Mononuclear cell (primary cell): ENCODE results near the gene SWAP70. TPM values are rescaled to one million over a fixed set of nuclear protein-coding genes. Genes with fewer than 3 reads are reported as not detected.

Source experiments
- H3K27me3 ChIP-seq: 2 replicates; pipeline ENCODE4 v1.6.0; 2011; ENCODE audit warnings: low read length, control low read depth; ENCODE audit not compliant: insufficient read depth
- H3K4me1 ChIP-seq: 2 replicates; pipeline ENCODE4 v1.5.1; 2011; ENCODE audit warnings: mild to moderate bottlenecking, low read length, control low read depth; ENCODE audit not compliant: insufficient read depth
- H3K4me3 ChIP-seq: 2 replicates; pipeline ENCODE4 v1.5.1; 2011; ENCODE audit warnings: mild to moderate bottlenecking, low read length, moderate library complexity
- H3K9me3 ChIP-seq: 2 replicates; pipeline ENCODE4 v1.5.1; 2011; ENCODE audit warnings: low read depth, mild to moderate bottlenecking, control low read depth, low read length
- total RNA-seq: library from RNA; depleted of rRNA; stranded (reverse); fragments of >200 nt; gene quantifications from one replicate; pipeline ENCODE4 v1.2.3, GENCODE V29; 2012

The SWAP70 gene
- total RNA-seq, 1 donor, result 30.3 TPM

DNA sequence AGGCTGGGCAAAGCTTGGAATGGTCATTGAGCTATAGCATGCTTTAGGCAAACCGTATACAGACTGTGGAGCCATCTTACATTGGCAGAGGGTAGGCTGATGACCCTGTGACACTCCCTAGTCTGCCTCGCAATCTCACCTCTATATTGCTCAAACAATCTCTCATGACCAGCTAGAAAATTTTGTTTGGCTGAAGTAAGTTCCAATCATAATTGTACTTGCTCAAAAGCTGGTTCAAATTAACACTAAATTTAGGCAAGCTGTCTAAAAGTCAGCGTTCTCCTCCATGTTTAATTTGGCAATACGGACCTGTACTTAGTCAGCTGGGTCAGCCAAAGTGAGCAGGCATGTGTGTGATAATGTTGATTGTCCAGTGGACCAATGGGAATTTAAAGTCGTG is 133.0 kb downstream of the SWAP70 start:
- H3K4me1 ChIP-seq, result no peaks in the 10 kb centered on the region
- no peak overlapping the region for H3K4me3 ChIP-seq
- no peaks in the 10 kb centered on the region for H3K27me3 ChIP-seq
- no peaks in the 10 kb centered on the region for H3K9me3 ChIP-seq

DNA sequence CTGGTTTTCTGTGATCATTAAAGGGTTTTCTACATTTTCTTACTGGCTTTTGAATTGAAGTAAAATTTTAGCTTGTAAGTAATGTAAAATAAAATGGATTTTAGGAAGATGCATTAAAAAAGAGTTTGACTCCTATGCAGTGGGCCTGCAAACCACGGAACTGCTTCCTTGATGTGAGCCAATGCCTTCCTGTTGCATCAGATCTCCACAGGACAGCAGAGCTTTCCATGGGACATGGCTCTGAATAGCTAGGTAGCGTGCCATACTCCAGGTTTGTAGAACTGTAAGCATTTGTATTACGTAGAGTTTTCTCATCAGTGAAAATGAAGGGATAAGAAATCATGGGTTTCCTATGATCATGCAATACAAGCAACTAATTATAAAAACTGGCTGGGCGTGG is 133.4 kb downstream of the SWAP70 start:
- H3K4me3 ChIP-seq, result no peak overlapping the region
- H3K27me3 ChIP-seq, result no peaks in the 10 kb centered on the region
- no peaks in the 10 kb centered on the region for H3K9me3 ChIP-seq
- no peaks in the 10 kb centered on the region for H3K4me1 ChIP-seq

DNA sequence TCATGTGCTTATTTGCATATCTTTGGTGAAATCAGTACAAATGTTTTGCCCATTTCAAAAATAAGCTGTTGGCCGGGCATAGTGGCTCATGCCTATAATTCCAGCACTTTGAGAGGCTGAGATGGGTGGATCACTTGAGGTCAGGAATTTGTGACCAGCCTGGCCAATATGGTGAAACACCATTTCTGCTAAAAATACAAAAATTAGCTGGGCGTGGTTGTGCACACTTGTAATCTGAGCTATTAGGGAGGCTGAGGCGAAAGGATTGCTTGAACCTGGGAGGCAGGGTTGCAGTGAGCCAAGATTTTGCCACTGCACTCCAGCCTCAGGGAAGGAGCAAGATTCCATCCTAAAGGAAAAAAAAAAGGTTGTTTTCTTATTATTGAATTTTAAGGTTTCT is 136.0 kb downstream of the SWAP70 start:
- Histone ChIP-seq H3K4me1 (no peaks in the 10 kb centered on the region), H3K4me3 (no peak overlapping the region), H3K9me3 (no peaks in the 10 kb centered on the region), H3K27me3 (no peaks in the 10 kb centered on the region)

DNA sequence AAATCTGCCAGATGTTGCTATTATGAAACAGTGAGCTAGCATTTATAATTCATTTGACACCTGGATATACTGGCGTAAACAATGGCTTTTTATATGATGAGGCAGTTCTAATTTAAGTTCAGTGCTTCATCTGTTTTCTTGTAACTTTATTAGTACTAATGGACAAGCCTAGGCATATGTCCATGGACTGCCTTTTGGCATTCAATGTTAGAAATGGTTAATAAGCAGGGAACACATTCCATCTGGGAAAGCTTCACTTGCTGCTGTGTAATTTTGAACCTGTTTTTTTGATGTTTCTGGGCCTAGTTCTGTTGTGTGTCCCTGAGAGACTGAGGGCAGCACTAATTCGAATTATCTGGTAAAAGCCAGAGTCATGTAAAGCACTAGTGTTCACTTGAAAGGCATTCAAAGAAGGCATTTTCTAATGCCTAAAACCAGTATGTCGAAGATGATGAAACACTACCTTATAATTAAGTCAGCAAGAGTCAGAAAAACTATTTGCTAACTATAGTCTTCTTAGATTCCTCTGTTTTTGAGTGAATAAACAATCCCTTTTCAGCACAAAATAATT is 138.5 kb downstream of the SWAP70 start:
- Histone ChIP-seq H3K4me1 (no peaks in the 10 kb centered on the region), H3K27me3 (no peaks in the 10 kb centered on the region), H3K4me3 (no peak overlapping the region), H3K9me3 (no peaks in the 10 kb centered on the region)

Other genes starting within 250 kb of the SWAP70 start
- gene ZNF143, start 203.1 kb upstream of the SWAP70 start, total RNA-seq, result 31.0 TPM
- gene WEE1, start 90.4 kb upstream of the SWAP70 start, total RNA-seq, result 9.7 TPM